Inflammatory macrophage (primary cell): ENCODE data around the gene ADORA3.

Experiments used
- DNase-seq, 2 donors: peaks; one replicate each; pipeline ENCODE4 v3.0.0-alpha.2; 2020 to 2022

The ADORA3 gene

DNA sequence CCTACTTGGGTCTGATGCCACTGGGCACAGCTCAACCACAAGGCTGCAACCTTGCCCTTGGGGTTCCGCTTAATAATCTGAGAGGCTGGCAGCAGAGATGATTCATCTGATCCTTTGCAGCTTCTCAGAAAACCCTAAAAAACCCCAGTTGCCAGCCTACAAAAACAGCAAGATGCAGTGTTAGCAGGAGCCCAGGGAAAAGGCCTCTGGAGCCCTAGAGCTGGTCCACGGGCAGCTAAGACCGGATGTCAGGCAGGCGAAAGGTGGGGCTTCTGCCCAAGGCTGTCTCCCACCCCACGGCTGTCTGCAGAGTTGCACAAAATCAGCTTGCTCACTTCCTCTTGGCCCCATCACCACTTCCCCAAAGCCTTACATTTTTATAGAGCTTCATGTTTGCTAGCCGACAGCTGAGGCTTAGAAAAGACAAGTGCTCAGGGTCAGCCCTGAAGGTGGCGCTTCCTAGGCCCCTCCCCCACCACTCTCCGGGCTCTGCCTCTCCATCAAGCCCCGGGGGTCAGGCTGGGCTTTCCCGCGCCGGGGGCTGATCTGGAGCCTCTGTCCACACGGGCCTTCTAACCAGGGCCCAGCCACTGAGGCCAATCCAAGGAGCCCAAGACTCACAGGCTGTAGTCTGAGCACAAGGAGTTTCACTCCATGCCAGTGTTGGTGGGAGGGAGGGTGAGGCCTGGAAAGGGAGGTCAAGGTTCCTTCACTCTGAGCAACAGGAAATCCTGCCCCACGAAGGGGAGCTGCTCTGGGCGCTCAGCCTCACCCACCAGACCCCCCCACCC lies 4.2 kb upstream of the ADORA3 start:
- peak; percentile 97 for DNase-seq

DNA sequence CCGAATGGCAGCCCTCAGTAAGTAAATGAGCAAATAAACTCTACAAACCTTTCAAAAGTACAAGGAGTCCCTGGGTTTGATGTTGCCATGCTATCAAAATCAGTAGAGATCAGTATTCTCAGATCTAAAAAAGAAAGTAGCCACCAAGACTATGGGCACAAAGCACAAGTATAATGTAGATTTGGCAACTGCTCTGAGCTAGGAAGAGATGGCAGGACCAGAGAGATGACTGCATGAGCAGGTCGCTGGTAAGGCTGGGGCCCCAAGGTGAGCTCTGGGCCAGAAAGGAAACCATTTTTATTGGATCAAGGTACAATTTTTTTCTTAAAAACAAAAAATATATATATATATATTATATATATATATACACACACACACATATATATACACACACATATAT lies 3.1 kb upstream of the ADORA3 start:
- DNase-seq, result no peak

DNA sequence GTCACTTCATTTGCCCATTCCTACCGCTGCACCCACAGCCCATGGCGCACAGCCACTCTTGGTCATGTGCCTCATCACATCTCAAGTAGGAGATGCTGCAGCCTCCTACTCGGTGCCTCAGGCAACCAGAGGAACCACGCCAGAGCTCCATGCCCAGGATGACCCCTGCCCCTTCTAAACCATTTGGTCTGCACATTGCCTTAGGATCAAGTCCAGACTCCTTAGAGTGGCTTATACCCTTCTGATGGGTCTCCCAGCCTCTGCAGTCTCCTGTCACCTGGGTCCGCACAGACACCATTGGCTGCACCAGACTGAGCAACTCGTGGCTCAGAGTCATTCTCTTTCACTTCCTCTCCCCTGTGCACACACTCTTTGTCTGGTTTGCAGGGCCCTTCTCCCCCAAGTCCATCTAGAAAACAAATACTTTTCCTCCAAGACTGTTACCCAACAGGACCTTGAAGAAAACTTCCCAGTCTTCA lies 2.2 kb upstream of the ADORA3 start:
- peak; percentile 84 to 91 for DNase-seq

DNA sequence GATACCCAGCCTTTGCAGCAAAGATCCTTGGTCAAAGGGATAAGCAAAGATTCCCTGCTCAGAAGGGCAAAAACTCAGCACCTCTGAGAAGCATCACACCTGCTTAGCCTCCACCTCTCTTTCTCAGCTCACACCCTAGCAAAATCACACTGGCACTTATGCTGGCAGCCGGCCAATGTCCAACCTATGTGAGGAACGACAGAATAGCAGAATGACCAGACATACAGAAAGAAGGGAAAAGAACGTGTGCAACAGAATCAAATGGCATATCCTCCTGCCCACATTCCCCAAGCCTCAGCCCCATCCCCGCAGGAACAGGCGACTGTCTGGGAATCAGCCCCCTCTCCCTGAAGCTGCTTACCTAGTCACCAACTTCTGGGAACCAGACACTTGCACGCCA lies 664 bp upstream of the ADORA3 start:
- DNase-seq, result no peak

DNA sequence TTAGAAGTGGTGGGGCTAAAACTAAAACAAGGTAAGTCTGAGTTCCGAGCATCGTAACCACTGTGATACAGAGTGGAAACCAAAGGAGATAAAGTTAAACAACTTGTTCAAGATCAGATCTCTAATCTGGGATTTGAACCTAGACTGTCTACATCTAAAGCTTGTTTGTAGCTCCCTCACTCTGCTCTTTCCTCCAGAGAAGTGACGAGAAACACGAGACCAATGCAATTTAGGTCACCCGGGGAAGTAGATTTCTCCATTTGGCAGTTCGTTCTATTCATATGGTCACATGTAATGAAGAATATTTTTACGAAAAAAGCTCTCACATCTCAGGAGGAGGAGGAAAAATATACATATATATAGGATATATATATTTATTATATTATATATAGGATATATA lies 1.8 kb downstream of the ADORA3 start:
- no peak for DNase-seq

DNA sequence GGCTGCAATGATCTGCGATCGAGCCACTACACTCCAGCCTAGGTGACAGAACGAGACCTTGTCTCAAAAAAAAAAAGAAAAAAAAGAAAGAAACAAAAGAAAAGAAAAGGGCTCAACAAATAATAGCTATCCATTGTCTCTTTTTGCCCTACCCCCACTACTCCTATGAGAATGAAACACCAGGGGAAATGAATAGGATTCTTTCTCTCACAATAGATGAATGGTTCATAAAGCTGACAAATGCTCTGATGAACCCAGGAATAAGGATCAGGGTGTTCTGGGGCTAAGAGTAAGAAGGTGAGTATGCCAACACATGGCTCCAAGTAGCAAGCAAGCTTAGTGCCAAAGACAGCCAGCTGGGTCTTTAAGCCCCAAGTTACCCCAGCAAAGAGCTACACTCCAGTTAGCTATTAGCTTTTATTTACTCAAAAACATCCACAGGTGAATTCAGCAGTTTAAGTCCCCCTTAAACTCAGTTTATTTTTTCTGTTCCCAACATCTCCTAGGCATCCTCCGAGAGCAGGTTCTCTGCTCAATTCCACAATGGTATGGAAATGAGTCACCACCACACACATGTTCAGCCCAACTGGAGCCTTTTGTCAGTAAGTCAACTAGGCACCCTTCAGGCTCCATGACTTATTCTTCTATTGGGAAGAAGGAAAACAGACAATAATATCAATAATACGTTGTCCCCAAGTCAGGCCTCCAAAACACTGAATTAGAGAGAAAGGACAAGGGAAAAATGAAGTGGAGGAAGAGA lies 4.2 kb downstream of the ADORA3 start:
- DNase-seq, result no peak

DNA sequence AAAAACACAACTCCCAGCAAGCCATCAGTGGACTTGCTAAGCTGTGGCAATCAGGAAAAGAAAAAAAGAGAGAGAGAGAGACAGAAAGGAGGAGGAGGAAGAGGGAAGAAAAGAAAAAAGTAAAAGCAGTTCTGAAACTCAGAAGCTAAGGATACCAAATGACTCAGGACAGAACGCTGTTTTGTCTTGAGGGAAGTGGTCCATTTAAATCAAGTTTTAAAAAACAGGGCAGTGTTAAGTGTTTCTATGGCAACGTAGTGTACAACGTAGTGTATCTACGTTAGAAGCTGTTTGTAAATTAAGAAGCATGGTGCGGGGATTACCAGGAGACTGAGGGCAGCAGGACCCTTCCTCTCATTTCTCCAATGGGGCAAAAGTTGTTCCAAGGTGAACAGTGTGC lies 5.8 kb downstream of the ADORA3 start:
- DNase-seq, result no peak

- DNase-seq, result no peak
These were observed 7.0 kb downstream of the ADORA3 start for GRCh38 chr1:111496398-111496797.

DNA sequence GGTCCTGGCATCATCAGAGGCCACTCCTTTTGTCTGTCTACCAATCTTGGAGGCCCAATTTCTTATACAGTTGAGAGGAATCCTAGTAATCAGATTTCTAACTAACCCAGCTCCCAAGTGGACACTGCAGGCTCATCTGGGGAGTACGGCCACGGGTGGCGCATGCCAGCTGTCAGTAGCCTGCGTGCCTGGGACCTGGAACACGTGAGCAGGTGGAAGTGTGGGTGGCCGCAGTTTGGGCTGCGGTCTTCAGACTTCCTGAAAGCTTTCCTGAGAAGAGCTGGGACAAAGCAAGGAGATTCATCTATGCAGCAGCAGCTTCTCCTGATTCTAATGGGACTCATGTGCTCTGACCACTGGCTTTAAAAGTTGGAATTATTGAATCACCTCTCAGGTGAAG lies 12.4 kb downstream of the ADORA3 start:
- DNase-seq, result no peak

GRCh38 chr1:111490220-111490619 lies 13.2 kb downstream of the ADORA3 start:
- no peak for DNase-seq

DNA sequence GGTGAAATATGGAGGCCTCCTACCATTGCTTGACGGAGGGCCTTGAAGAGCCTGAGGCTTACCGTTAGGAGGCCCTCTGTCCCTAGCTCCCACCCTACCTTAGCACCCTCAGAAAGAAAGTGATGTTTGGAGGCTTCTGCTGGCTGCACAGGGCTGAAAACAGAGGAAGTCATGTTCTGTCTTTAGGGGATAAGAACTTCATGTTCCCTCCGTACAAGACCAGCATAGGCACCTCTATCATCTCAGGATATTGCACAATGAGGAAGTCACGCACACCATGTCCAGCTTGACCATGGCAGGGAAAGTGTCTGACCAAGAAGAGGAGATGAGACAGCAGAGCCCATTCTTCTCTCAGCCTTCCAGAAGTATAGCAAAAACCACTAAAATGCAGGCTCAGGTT lies 13.8 kb downstream of the ADORA3 start:
- peak; percentile 66 to 73 for DNase-seq

GRCh38 chr1:111488669-111489068 lies 14.8 kb downstream of the ADORA3 start:
- no peak for DNase-seq

DNA sequence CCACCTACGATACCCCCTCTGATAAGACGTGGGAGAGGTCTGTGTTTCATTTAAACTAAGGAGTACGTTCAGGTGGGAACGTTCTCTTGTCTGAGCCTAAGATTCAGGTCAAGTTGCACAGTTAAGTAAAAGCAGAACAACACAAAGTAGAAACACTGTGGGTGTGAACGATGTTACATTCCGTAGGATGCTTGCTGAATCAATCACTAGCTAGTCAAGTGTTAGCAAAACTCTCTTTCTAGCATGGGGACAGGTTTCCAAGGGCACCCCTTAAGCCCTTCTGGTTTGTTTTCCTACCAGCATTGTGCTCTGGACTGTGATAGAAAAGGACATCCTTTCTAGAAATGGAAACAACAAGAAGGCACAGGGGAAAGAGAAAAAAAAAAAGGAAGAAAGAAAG lies 16.3 kb downstream of the ADORA3 start:
- DNase-seq, result peak; percentile 60 to 71

- no peak for DNase-seq
These were observed 17.0 kb downstream of the ADORA3 start for GRCh38 chr1:111486431-111486830.

GRCh38 chr1:111484391-111485026 lies 18.9 kb downstream of the ADORA3 start:
- DNase-seq, result no peak

- peak; percentile 47 to 68 for DNase-seq
These were observed 19.6 kb downstream of the ADORA3 start for GRCh38 chr1:111483876-111484275.

DNA sequence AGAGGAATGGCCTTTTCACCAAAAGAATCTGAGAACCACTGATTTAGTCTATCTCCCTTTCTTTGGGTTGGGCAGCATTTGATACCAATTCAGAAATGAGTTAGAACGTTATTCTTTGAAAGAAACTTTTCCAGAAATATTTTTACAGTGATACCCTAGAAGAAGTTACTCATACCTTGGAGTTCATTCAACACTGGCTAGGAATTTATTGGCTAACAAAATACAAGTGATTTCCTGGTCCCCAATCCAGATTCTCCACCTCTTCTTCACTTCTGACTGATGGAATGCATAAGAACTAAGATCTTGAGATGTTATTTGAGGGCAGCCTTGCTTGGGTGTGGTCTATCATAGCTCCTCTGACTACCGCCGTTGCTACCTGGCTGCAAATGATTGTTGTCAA lies 20.3 kb downstream of the ADORA3 start:
- no peak for DNase-seq

DNA sequence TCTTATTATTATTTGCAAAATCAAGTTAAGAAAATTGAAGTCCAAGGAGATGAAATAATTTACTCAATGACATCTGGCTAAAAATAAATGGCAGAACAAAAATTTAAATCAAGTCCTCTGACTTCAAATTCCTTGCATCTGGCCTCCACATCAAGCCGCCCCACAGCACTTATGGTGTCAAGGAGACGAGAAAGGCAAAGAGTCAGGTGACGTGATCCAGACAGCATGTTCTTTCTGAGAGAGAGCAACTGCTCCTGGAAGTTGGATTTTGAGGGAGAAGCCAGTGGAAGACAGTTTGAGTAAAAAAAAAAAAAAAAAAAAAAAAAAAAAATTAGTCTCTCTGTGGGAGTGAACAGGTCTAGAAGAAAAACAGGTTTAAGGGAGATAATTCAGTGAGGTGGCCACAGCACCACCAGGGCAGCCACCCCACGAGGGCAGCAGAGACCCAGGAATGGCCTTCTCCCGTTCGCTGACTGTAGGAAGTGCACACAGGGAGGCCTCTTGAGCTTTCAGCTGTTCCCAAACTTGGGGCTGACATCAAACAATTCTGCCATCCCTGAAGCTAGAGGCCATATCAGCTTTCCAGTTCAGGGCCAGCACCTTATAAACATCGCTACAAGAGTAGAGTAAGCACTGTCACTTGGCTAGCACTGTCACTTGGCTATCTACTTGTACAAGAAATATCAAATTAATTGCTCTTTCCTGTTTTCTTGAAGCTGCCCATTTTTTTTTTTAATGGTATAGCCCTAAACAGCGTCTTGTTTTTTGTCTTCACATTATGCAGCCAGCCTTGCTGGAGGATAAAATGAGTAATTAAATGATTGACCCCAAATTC lies 21.8 kb downstream of the ADORA3 start:
- peak; percentile 86 to 87 for DNase-seq

DNA sequence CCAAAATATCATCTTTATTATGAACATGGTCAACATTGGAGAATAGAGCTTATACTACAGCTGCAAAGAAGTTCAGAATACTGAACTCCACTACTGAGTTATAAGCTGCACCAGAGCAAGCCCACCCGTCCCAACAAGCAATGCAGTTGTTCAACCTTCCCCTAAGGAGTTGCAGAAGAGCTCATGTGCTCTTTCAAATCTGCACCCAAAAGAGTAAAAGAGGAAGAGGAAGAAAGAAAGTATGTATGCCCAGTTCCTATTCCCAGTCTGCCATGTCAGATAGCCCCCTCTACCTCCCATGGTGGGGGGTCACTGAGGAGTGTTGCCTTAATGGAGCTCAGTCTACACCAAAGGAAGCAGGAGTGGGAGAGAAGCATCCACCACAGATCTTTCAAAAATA lies 22.8 kb downstream of the ADORA3 start:
- DNase-seq, result peak; percentile 61 to 67

DNA sequence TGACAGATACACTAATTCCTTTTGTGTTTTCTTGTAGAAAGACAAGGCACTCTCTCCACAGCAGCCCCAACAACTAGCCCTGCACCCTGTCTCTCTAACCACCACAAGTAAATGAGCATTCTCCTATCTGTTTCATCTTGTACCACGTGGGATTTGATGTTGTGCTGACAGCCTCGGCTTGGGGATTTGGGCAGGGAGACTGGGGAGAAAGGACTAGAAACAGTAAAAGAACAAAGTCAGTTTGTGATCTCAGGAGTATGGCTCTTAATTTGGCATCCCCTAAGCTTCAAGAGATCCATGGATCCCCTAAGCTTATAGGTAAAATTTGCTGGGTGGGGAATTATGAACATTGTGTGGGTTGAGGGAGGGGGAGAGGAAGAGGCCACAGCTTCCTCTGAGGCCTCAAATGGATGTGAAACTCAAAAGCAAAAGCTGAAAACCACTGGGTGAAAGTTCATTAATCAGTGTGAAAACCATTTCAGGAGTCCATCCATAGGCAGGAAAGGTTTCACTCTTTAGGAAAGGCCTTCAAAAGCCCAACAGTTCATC lies 26.6 kb downstream of the ADORA3 start:
- DNase-seq, result peak; percentile 48 to 67

- DNase-seq, result no peak
These were observed 27.2 kb downstream of the ADORA3 start for GRCh38 chr1:111476214-111476613.

- DNase-seq, result no peak
These were observed 27.7 kb downstream of the ADORA3 start for GRCh38 chr1:111475701-111476100.
